GM13976 (cell line): ENCODE data around the gene MAVS.

Experiments
- DNase-seq: peaks from one replicate; pipeline ENCODE4 v3.0.0; 2012; ENCODE audit warnings: low spot score
- CTCF ChIP-seq: IDR thresholded peaks from 2 replicates; pipeline ENCODE4 v1.5.1; 2012; ENCODE audit warnings: borderline replicate concordance, mild to moderate bottlenecking; ENCODE audit not compliant: insufficient read depth; ENCODE audit errors: extremely low read depth, missing control alignments, control extremely low read depth
- in situ Hi-C: fragments of 300-500 bp; cut with MboI; formaldehyde crosslinking; loops from one replicate; pipeline ENCODE4 v1.12.0; 2022; ENCODE audit warnings: low sequenced_read_pairs, mixed read lengths, inconsistent platforms; ENCODE audit not compliant: unreplicated experiment

MAVS gene

GRCh38 chr20:3800878-3801260 lies 45.8 kb upstream of the MAVS start:
- no peak for TF ChIP-seq CTCF
- in situ Hi-C loops, result no loop called here
- no peak for DNase-seq

GRCh38 chr20:3801299-3801698 lies 45.3 kb upstream of the MAVS start:
- no peak for DNase-seq
- TF ChIP-seq CTCF, result no peak
- in situ Hi-C loops, result no loop called here

GRCh38 chr20:3801846-3802245 lies 44.8 kb upstream of the MAVS start:
- no peak for DNase-seq
- TF ChIP-seq CTCF, result no peak
- in situ Hi-C loops, result no loop called here

GRCh38 chr20:3802524-3803239 lies 44.0 kb upstream of the MAVS start:
- in situ Hi-C loops, result no loop called here
- no peak for TF ChIP-seq CTCF

GRCh38 chr20:3803289-3803688 lies 43.3 kb upstream of the MAVS start:
- no peak for DNase-seq
- TF ChIP-seq CTCF, result no peak

More at GRCh38 chr20:3802524-3803239, 44.0 kb upstream of the MAVS start:
- DNase-seq, result no peak

GRCh38 chr20:3803854-3804253 lies 42.8 kb upstream of the MAVS start:
- no peak for DNase-seq
- TF ChIP-seq CTCF, result no peak
- in situ Hi-C loops, result no loop called here

More at GRCh38 chr20:3803289-3803688, 43.3 kb upstream of the MAVS start:
- in situ Hi-C loops, result no loop called here
